Stimulated activated naive CD4-positive, alpha-beta T cell (primary cell): ENCODE results near the gene HMG20B.

Source experiments
- DNase-seq, 6 experiments: peaks; one replicate each; lab custom pipeline; 2025; lab: John Stamatoyannopoulos, UW

Gene HMG20B

GRCh38 chr19:3537101-3537437 lies 35.7 kb upstream of the HMG20B start:
- DNase-seq: no peak

DNA sequence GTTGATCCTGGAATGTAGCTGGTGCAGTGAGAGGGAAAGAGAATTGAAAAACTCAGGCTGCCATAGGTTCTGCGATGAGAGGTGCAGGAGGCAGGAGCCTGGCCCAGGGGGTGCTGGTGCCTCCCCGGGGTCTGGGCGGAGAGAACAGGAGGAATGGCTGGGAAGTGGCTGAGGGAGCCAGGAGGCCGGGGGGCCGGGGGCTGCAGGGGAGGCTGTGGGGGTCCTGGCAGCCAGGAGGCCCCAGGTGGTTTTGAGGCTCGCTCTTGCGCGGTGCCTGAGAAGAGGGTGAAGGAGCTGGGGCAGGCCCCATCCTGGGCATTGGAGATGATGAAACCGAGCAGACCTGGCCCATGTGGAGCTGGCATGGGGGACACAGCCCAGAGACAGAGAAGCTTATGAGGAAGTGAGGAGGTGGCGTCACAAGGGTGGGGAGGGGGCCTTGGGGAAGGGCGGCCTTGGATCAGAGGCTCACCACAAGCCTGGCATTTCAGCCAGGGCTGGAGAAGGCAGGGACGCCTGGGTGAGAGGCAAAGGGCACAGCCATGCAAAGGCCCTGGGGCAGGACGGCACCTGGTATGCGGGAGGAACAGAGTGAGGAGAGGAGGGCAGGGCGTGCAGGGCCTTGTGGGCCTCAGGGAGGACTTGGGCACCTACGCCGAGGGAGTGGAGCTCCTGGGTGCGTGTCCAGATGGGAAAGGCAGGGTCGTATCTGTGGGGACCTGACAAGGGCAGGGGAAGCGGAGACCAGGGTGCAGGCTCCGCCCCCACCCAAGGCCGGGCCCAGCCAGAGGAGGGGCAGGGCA lies 35.1 kb upstream of the HMG20B start:
- no peak for DNase-seq

DNA sequence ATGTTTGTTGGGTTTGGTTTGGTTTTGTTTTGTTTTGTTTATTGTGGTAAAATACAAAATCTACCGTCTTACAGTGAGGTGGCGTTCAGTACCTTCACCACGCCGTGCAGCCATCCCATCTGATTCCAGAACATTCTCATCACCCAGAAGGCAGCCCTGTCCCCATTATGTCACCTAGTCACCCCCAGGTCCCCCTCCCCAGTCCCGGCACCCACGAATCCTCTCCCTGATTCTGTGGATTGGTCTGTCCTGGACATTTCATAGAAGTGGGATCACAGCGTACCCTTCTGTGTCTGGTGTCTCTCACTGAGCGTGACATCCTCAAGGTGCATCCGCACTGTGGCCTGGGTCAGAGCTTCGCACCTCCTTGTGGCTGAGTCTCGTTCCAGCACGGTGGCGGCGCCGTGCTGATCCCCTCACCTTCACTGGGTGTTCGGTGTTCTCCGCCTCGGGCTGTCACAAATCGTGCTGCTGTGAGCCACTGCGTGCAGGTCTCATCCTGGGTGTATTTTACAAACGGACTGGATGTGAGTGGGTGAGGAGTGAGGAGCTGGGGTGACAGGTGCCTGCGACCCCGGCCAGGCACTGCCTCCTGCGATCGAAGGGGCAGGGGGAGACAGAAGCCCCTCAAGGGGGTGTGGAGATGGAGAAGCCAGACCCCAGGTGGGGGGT lies 34.4 kb upstream of the HMG20B start:
- no peak for DNase-seq

DNA sequence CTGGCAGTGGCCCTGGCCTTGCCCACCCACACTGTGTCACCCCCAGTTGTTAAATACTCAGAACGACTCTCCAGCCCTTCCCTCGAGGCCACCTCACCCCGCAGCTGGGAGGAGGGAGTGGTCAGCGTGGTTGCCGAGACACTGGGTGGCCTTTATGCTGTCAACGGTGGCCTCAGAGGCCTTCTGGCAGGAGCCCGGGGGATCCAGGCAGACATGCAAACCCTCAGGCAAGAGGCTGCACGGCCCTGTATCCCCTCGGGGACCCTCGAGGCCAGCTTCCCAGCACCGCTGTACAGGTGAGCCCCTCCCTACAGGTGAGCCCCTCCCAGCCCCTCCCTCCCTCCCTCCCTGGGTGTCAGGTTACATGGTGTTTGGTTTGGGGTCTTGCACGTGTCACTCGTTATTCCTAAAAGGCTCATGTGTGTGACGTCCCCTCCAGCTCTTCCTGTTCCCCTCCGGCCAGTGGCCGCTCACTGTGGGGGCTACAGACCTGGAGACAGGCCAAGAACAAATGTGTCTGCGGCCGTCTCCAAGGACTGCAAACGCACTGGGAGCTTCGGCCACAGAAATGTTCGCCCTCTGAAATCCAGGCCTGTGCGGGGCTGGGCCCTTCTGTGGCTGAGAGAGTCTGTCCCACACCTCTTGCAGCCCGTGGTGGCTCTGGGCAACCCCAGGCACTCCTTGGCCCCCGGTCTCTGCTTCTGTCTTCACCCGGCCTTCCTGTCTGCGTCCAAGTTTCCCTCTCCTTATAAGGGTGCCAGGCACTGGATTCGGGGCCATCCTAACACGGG lies 33.6 kb upstream of the HMG20B start, which contains the start of gene TEKTIP1:
TSS of gene TEKTIP1 (plus strand) at position 210 of the 791 bp plus-strand sequence. CDS start at position 214, 4 bp downstream.
- DNase-seq: no peak

GRCh38 chr19:3539756-3540118 lies 33.0 kb upstream of the HMG20B start:
- no peak for DNase-seq

DNA sequence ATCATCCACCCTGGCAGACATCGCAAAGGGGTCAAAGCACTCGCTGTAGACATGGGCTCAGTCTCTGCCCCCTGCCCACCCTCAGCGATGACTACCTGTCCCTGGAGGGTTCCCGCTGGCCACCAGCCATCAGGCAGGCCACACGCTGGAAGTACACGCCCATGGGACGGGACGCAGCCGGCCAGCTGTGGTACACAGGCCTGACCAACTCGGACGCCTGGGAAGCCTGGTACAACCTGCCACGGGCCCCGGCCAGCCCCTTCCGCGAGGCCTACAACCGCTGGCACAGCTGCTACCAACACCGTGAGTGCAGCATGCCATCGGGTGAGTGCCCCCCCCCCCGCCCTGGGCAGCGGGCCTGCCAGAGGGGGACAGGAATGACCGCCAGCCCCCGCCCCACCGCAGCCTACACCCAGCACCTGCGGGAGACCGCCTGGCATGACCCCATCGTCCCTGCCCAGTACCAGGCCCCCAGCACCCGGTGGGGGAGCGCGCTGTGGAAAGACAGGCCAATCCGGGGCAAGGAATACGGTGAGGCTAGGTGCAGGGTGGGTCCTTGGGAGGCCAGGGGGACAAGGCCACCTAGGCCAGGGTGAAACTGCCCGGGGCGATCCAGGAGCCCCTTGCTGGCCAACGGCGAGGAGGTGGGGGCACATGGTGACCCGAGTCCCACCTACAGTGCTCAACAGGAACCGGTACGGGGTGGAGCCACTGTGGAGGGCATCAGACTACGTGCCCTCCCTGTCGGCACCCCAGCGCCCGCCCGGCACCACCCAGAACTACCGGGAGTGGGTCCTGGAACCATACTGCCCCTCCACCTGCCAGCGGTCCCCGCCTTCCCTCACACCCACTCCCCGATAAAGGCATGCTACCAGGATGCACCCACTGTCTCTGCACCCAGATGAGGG lies 29.3 kb upstream of the HMG20B start:
- no peak for DNase-seq

DNA sequence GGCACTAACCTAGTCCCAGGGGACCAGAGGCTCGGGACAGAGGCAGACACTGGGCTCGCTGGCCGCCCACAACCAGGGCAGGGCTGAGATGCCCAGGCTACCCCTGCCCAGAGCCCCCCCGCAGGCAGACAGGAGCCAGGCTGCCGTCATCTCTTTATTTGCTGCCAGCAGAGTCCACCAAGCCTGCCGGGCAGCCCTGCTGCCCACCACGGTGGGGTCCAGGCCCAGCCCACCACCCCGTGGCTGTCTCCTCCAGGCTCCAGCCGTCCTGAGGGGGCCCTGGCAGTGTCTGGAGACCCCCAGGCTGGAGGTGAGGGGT lies 28.7 kb upstream of the HMG20B start:
- DNase-seq: no peak

GRCh38 chr19:3544742-3545668 lies 27.7 kb upstream of the HMG20B start:
- DNase-seq: peak; percentile 38 to 82 (median 72)

DNA sequence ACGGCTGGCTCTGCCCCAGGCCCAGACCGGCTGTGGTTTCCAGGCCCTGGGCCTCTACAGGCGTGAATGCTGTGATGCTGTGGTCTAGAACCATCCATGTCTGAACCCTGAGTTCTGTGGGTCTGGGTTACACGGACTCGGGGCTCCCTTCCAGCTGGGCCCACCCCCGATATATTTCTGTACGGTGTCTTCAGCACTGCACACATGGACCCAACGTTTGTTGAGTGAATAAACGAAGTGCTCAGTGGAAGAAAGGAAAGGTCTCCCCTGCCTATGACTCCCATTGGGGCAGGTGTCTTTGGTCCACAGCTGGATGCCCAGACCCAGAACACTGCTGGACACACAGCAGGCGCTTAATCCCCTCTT lies 27.1 kb upstream of the HMG20B start:
- no peak for DNase-seq

GRCh38 chr19:3546119-3546518 lies 26.6 kb upstream of the HMG20B start:
- no peak for DNase-seq

- peak in 2 of 6 experiments; percentile 12 for DNase-seq
Measured at GRCh38 chr19:3547301-3547731, 25.4 kb upstream of the HMG20B start.

DNA sequence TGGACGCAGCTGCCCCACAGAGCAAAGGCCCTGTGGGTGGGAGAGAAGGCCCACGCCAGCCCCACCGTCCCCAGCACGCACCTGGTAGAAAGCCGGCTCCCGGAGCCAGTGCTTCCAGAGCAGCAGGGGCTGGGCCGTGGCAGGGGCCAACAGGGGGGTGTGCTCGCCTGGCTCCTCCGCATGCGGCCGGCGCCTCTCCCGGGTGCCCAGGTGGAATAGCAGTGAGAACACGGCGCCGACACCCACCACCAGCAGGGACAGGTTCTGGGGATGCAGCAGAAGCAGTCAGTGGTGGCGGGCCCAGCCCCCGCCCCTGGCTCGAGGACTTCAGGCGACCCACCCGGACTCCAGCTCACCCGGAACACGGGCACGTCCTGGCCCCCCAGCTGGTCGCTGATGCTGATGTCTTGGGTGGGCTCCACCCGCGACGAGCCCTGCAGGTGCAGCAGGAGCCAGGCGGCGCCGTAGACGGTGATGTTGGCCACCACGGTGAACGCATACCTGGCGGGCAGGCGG lies 24.9 kb upstream of the HMG20B start:
- no peak for DNase-seq

GRCh38 chr19:3548606-3549005 lies 24.1 kb upstream of the HMG20B start:
- no peak for DNase-seq

DNA sequence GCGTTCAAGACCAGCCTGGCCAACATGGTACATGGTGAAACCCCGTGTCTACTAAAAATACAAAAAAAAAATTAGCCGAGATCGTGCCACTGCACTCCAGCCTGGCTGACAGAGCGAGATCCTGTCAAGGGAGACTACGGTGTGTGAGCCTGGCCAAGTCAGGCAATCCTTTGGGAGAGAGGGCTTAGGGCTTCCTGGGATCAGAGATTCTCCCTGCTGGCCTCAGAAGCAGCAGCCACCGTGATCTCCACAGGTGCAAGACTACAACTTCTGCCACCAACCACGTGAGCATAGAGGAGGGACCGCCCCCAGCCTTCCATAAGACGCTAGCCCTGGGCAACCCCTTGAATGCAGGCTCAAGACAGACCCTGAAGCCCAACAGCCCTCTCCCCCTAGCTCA lies 22.9 kb upstream of the HMG20B start:
- DNase-seq: no peak

GRCh38 chr19:3550947-3551791 lies 21.6 kb upstream of the HMG20B start:
- no peak for DNase-seq

GRCh38 chr19:3551792-3552095 lies 21.0 kb upstream of the HMG20B start:
- DNase-seq: no peak

- DNase-seq: peak; percentile 48 to 81 (median 69)
Measured at GRCh38 chr19:3554254-3555083, 18.3 kb upstream of the HMG20B start.

- DNase-seq: peak in 1 of 6 experiments; percentile 33
Measured at GRCh38 chr19:3555653-3556422, 16.9 kb upstream of the HMG20B start.
